WTC11 (cell line): ENCODE results near the gene HERC2. TPM values are rescaled to one million over a fixed set of nuclear protein-coding genes. Genes with fewer than 3 reads are reported as not detected.
"Not testable (repeated sequence)": the region's sequence is repeated elsewhere in the genome, so short reads cannot be mapped to it uniquely, and the experiment has no call there.

Experiments
- ATAC-seq: fragments of 200-7000 bp; cut with Tn5 transposase; 2 replicates; pipeline ENCODE4 v1.10.0; 2021; ENCODE audit warnings: mild to moderate bottlenecking, moderate library complexity
- CTCF ChIA-PET: fragments of 300-600 bp; sonication (Branson Sonifier 250); formaldehyde crosslinking; loops from one replicate; lab custom pipeline; 2021; ENCODE audit warnings: antibody characterized with exemption; lab: Charles Lee
- POLR2A ChIA-PET: fragments of 350-600 bp; sonication (Branson Sonifier 250); formaldehyde crosslinking; loops from one replicate; lab custom pipeline; 2021; ENCODE audit warnings: antibody characterized with exemption; lab: Charles Lee
- DNase-seq: peaks from one replicate; pipeline ENCODE4 v3.0.0; 2021; ENCODE audit warnings: low spot score
- H3K27ac Mint-ChIP-seq: 2 replicates; pipeline ENCODE4 v1.8.0; 2021; ENCODE audit warnings: mixed read lengths
- H3K27me3 Mint-ChIP-seq: 2 replicates; pipeline ENCODE4 v1.8.0; 2021; ENCODE audit warnings: low read depth, mild to moderate bottlenecking, moderate library complexity, mixed read lengths
- H3K36me3 Mint-ChIP-seq: 2 replicates; pipeline ENCODE4 v1.8.0; 2021; ENCODE audit warnings: mixed read lengths
- H3K4me1 Mint-ChIP-seq: 2 replicates; pipeline ENCODE4 v1.8.0; 2022; ENCODE audit warnings: mixed read lengths
- H3K4me3 Mint-ChIP-seq: 2 replicates; pipeline ENCODE4 v1.8.0; 2021; ENCODE audit warnings: mild to moderate bottlenecking, moderate library complexity, mixed read lengths
- H3K9me3 Mint-ChIP-seq: 2 replicates; pipeline ENCODE4 v1.8.0; 2021; ENCODE audit warnings: mixed read lengths
- AR ChIP-seq: fragments of 250-450 bp; sonication (Bioruptor Pico); IDR thresholded peaks from 2 replicates; pipeline ENCODE4 v1.9.0; 2021; ENCODE audit warnings: mild to moderate bottlenecking
- GRHL2 ChIP-seq: fragments of 250-450 bp; sonication (Bioruptor Pico); IDR thresholded peaks from 2 replicates; pipeline ENCODE4 v1.8.0; 2022; ENCODE audit warnings: mild to moderate bottlenecking, moderate library complexity; ENCODE audit not compliant: insufficient replicate concordance, severe bottlenecking
- IRF2 ChIP-seq: sonication (generic); formaldehyde crosslinking; IDR thresholded peaks from 2 replicates; pipeline ENCODE4 v1.8.0; 2022; ENCODE audit warnings: low read depth, missing genetic modification reagents, borderline replicate concordance
- NFYB ChIP-seq: sonication (generic); formaldehyde crosslinking; conservative IDR thresholded peaks from 2 replicates; pipeline ENCODE4 v1.8.0; 2022; ENCODE audit warnings: low read depth, missing genetic modification reagents
- NR2C2 ChIP-seq: sonication (generic); formaldehyde crosslinking; IDR thresholded peaks from 2 replicates; pipeline ENCODE4 v1.8.0; 2022; ENCODE audit warnings: mild to moderate bottlenecking, missing genetic modification reagents
- PREB ChIP-seq: sonication (generic); formaldehyde crosslinking; IDR thresholded peaks from 2 replicates; pipeline ENCODE4 v1.8.1; 2022; ENCODE audit warnings: mild to moderate bottlenecking, missing genetic modification reagents, moderate library complexity, borderline replicate concordance
- RORB ChIP-seq: fragments of 250-450 bp; sonication (Bioruptor Pico); IDR thresholded peaks from 2 replicates; pipeline ENCODE4 v1.9.0; 2021; ENCODE audit warnings: mild to moderate bottlenecking
- TEAD4 ChIP-seq: sonication (generic); formaldehyde crosslinking; IDR thresholded peaks from 2 replicates; pipeline ENCODE4 v1.8.0; 2022; ENCODE audit warnings: mild to moderate bottlenecking, missing genetic modification reagents
- ZBTB43 ChIP-seq: sonication (generic); formaldehyde crosslinking; IDR thresholded peaks from 2 replicates; pipeline ENCODE4 v1.8.1; 2023; ENCODE audit warnings: mild to moderate bottlenecking, missing genetic modification reagents
- ZNF671 ChIP-seq: fragments of 250-450 bp; sonication (Bioruptor Pico); IDR thresholded peaks from 2 replicates; pipeline ENCODE4 v1.8.0; 2021; ENCODE audit warnings: mild to moderate bottlenecking
- total RNA-seq: library from RNA; stranded (reverse); gene quantifications from 3 replicates; pipeline ENCODE4 v1.2.3, GENCODE V29; 2021

The HERC2 gene
- total RNA-seq, 1 experiment from 2014 or later: 81.5 TPM

- no peak for DNase-seq
These were observed 102.9 kb downstream of the HERC2 start for GRCh38 chr15:28219116-28219515.

GRCh38 chr15:28216946-28217546, 104.9 kb downstream of the HERC2 start:
- H3K27me3 Mint-ChIP-seq, POLR2A ChIA-PET, ATAC-seq, H3K4me1 Mint-ChIP-seq, H3K4me3 Mint-ChIP-seq, CTCF ChIA-PET, DNase-seq, H3K27ac Mint-ChIP-seq, H3K9me3 Mint-ChIP-seq: not testable (repeated sequence)
- H3K36me3 Mint-ChIP-seq: peaks cover 49% of the 10 kb centered on the region

More at GRCh38 chr15:28219116-28219515, 102.9 kb downstream of the HERC2 start:
- CTCF ChIA-PET: no interaction called here
- Mint-ChIP-seq H3K4me3 (no peak overlapping the region), H3K27ac (no peak overlapping the region), H3K9me3 (no peaks in the 10 kb centered on the region), H3K4me1 (no peaks in the 10 kb centered on the region), H3K27me3 (no peaks in the 10 kb centered on the region), H3K36me3 (peaks cover 43% of the 10 kb centered on the region)
- no peak for TF ChIP-seq NR2C2 (CRISPR knock-in tag)
- TF ChIP-seq IRF2 (CRISPR knock-in tag): no peak
- no peak for TF ChIP-seq ZBTB43 (CRISPR knock-in tag)
- POLR2A ChIA-PET: no interaction called here
- no peak for ATAC-seq

GRCh38 chr15:28215521-28215920, 106.5 kb downstream of the HERC2 start:
- H3K4me1 Mint-ChIP-seq: not testable (repeated sequence)

GRCh38 chr15:28214006-28214790, 107.8 kb downstream of the HERC2 start:
- H3K9me3 Mint-ChIP-seq, H3K27ac Mint-ChIP-seq, DNase-seq, POLR2A ChIA-PET, CTCF ChIA-PET, H3K27me3 Mint-ChIP-seq, ATAC-seq, H3K4me1 Mint-ChIP-seq, H3K4me3 Mint-ChIP-seq: not testable (repeated sequence)
- peaks cover 44% of the 10 kb centered on the region for H3K36me3 Mint-ChIP-seq

More at GRCh38 chr15:28215521-28215920, 106.5 kb downstream of the HERC2 start:
- CTCF ChIA-PET, H3K4me3 Mint-ChIP-seq, H3K27me3 Mint-ChIP-seq, POLR2A ChIA-PET, H3K27ac Mint-ChIP-seq, DNase-seq, ATAC-seq, H3K9me3 Mint-ChIP-seq: not testable (repeated sequence)
- H3K36me3 Mint-ChIP-seq: peaks cover 53% of the 10 kb centered on the region

- ATAC-seq, H3K4me1 Mint-ChIP-seq, CTCF ChIA-PET, POLR2A ChIA-PET, H3K27me3 Mint-ChIP-seq, DNase-seq, H3K27ac Mint-ChIP-seq, H3K4me3 Mint-ChIP-seq, H3K9me3 Mint-ChIP-seq: not testable (repeated sequence)
- H3K36me3 Mint-ChIP-seq: peaks cover 41% of the 10 kb centered on the region
These were observed 108.6 kb downstream of the HERC2 start for GRCh38 chr15:28213393-28213792.

GRCh38 chr15:28208583-28208982, 113.4 kb downstream of the HERC2 start:
- DNase-seq (no peak), ATAC-seq (peak; percentile 50)
- Mint-ChIP-seq H3K4me3 (no peak overlapping the region), H3K9me3 (no peaks in the 10 kb centered on the region), H3K4me1 (peaks cover 10% of the 10 kb centered on the region), H3K36me3 (peaks cover 42% of the 10 kb centered on the region), H3K27ac (peak overlapping the region; percentile 42), H3K27me3 (no peaks in the 10 kb centered on the region)
- ChIA-PET POLR2A (no interaction called here), CTCF (no interaction called here)
- TF ChIP-seq PREB (CRISPR knock-in tag) (no peak), RORB (CRISPR knock-in tag) (no peak), AR (CRISPR knock-in tag) (no peak), NR2C2 (CRISPR knock-in tag) (no peak), TEAD4 (CRISPR knock-in tag) (no peak), ZNF671 (CRISPR knock-in tag) (no peak), NFYB (CRISPR knock-in tag) (no peak), GRHL2 (no peak)

- H3K9me3 Mint-ChIP-seq, POLR2A ChIA-PET, CTCF ChIA-PET, DNase-seq, H3K27ac Mint-ChIP-seq, H3K27me3 Mint-ChIP-seq, H3K4me3 Mint-ChIP-seq: not testable (repeated sequence)
- peak; percentile 95 for ATAC-seq
- peaks cover 46% of the 10 kb centered on the region for H3K36me3 Mint-ChIP-seq
- peaks cover 10% of the 10 kb centered on the region for H3K4me1 Mint-ChIP-seq
These were observed 116.3 kb downstream of the HERC2 start for GRCh38 chr15:28205640-28206039.
